NCI-H1105 treated with DMSO at 0.1 percent for 48 hours (cell line): ENCODE measurements around the gene EPHX1.
A peak's percentile ranks its signal among the peaks of the same experiment; 100 is the strongest.
"Not testable (repeated sequence)": the region's sequence is repeated elsewhere in the genome, so short reads cannot be mapped to it uniquely, and the experiment has no call there.

Experiments used
- DNase-seq: peaks from one replicate; lab custom pipeline; 2025; lab: John Stamatoyannopoulos, UW

EPHX1 gene

GRCh38 chr1:225809842-225810578, at the start of gene EPHX1:
EPHX1 (plus strand) TSS chr1:225810124; CDS start chr1:225828730, 18,606 bp downstream.
- peak; percentile 60 for DNase-seq

DNA sequence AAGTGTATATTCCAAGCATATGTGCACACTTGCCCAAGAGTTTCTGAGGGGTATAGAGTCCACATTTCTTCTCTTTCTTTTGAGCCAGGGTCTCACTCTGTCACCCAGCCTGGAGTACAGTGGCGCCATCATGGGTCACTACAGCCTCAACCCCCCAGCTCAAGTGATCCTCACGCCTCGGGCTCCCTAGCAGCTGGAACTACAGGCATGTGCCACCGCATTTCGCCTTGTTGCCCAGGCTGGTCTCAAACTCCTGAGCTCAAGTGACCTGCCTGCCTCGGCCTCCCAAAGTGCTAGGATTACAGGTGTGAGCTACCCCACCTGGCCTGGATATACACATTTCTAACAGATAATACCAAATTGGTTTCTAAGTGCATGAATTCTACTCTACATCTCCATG, 49.4 kb upstream of the EPHX1 start:
- DNase-seq = no peak

- DNase-seq = not testable (repeated sequence)
These were observed 48.5 kb upstream of the EPHX1 start for GRCh38 chr1:225761395-225761794.

- peak; percentile 44 for DNase-seq
These were observed 47.9 kb upstream of the EPHX1 start for GRCh38 chr1:225762002-225762441.

- no peak for DNase-seq
These were observed 47.5 kb upstream of the EPHX1 start for GRCh38 chr1:225762444-225762843.

- no peak for DNase-seq
These were observed 46.0 kb upstream of the EPHX1 start for GRCh38 chr1:225763716-225764548.

DNA sequence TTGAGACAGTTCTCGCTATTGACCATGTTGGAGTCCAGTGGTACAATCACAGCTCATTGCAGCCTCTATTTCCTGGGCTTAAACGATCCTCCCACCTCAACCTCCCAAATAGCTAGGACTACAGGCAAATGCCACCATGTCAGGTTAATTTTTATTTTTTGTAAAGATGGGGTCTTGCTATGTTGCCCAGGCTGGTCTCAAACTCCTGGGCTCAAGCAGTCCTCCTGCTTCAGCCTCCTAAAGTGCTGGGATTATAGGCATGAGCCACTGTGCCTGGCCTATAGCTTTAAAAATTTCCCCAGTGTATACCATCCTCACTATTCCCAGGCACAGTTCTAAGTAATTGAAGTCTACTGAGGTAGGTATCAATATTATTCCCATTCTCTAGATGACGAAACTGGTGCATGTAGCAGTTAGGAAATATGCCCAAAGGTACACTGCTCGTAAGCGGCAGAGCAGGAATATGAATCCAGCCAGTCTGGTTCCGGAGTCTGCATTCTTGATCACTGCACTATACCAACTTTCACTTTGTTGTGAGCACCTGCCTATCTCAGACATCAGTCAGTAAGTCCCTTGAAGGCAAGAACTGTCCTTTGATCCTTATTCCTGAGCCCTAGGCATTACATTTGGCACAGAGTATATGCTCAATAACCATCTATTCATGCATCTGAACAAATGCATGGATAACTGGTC, 43.8 kb upstream of the EPHX1 start:
- DNase-seq = no peak

- no peak for DNase-seq
These were observed 42.8 kb upstream of the EPHX1 start for GRCh38 chr1:225766967-225767633.

DNA sequence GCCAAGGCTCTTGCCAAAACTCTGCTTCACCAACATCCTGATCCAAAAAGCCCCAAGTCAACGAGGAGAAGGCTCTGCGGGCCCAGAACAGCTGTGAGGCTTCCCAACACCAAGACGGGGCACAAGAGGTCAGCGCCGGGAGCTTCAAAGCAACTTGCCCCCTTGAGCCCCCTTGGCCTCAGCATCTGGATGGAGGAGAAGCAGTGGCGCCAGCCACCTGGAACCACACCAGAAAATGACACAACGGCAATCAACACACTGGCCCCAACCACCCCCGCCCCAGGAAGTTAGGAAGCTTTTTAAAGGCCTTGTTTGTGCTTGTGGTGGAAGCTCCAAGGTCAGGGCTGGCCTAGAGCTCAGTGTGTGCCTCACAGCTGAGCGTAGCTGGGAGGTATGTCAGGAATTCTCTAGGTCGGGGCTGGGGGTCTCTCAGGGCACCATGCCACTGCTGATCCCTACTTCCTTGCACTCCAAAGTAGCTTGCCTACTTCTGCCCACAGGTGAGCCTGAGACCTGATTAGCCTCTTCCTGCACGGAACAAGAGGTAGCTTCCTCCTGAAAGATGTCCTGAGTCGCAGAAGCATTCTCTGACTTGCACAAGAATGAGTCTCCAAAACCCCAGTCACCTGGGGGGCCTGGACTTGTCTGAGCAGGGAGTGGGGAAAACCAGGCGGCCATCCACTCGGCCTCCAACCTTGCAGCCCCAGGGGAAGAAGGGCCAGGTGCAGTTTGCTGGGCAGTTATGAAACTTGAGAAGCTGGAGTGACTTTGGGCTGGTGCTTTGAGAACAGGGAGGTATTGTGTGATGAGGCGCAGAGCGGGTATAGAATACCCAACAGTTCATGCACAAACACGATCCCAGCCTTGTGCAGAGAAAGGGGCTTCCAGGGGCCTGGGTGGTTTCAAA, 42.0 kb upstream of the EPHX1 start:
- peak; percentile 61 for DNase-seq

DNA sequence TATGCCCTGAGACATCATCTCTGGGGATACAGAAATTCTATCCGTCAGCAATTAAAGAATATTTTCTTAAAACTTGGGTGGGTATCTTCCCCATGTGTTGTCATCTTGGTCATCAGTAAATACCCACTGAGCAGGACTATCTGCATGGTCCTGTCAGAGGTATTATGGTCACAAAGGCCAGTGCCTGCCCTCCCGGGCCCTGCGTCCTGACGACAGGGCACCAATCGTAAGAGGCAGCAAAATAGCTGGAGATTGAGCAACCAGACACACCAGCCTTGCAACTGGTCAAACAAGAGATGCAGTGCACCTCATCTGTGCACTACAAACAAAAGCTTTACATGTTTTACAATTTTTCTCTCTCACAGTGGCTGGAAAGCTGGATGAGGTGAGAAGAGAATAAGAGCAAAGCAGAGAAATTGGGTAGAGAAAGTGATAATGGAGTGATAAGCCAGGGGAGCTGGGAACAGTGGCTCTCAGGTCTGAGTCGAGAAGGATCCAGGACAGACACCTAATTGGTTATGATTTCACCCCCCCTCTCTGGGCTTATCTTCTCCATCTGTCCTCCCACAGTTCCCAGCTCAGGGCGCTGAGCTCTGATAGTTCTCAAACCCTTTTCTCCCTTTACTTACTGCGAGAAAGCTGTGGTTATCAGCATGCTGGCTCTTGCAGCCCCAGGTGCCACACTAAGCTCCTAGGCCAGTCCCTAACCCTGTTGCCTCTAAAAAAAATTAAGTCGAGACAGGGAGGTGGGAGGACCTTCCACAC, 41.1 kb upstream of the EPHX1 start:
- DNase-seq = no peak

DNA sequence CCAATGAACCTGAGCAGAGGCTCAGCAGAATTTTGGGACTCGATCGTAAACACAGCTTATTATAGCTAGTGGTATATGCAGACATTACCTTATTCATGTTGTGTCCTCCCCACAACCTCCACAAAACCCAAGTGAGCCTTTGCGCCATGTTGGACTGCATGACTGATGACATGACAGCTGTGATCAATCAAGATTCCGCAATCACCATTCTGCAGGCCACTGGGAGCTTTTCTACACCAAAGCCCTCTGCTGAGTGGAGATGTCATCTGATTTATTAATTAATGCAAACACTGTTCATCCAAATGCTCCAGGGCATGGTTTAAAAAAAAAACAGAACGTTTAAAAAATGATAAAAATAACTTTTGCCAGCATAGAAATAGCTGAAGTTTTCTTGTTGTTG, 40.2 kb upstream of the EPHX1 start:
- DNase-seq = no peak

- DNase-seq = no peak
These were observed 39.2 kb upstream of the EPHX1 start for GRCh38 chr1:225770561-225771248.

- no peak for DNase-seq
These were observed 38.1 kb upstream of the EPHX1 start for GRCh38 chr1:225771661-225772322.

DNA sequence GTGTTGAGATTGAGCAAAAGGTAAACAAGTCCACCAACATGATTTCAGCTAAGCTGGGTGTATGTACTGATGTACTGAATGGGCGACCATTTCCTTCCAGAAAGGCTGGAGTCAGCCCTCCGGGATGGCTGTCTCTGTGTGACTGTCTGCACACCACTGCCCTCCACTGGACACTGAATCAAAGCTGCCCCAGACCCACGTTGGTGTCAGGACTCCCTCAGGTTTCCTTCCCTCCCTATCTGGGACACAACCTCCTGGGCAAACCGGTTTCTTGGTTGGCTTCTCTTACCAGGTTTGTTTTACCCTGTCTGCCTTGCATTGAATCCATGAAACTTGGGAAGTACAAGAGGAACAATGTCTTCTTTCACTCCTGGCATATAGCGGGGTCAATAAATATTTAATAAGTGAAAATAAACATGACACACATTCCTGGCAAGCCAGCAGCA, 37.6 kb upstream of the EPHX1 start:
- DNase-seq = peak; percentile 52

GRCh38 chr1:225772848-225773247, 37.1 kb upstream of the EPHX1 start:
- no peak for DNase-seq

DNA sequence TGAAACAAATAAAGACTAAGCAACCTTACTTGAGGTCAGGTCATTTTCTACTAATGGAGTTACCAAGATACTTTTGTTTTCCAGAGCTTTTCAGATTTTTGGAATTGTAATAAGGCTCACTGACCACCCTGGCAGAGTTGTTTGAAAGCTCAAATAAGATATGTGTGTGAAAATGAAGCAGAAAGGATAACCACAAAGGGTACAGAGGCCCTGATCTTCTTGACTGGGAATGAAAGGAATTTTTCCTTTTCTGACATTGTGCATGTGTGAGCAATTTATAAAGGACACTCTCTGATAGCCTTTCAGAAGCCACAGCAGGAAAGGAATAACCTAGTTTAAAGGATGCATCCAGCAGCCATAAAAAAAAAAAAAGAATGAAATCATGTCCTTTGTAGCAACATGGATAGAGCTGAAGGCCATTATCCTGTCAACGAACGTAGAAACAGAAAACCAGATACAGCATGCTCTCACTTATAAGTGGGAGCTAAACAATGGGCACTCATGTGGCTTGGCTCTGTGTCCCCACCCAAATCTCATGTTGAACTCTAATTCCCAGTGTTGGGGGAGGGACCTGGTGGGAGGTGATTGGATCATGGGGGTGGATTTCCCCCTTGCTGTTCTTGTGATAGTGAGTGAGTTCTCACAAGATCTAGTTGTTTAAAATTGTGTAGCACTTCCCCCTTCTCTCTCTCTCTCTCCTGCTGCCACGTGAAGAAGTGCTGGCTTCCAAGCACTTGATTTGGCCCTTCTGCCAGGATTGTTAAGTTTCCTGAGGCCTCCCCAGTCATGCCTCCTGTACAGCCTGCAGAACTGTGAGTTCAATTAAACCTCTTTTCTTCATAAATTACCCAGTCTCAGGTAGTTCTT, 35.4 kb upstream of the EPHX1 start:
- no peak for DNase-seq

- no peak for DNase-seq
These were observed 33.6 kb upstream of the EPHX1 start for GRCh38 chr1:225776294-225776693.

GRCh38 chr1:225777058-225777582, 32.8 kb upstream of the EPHX1 start:
- DNase-seq = peak; percentile 33
